Globus pallidus (tissue), 1 donor: Measurements from ENCODE around the gene AIF1L.

Source experiments
- DNase-seq: peaks from one replicate; pipeline ENCODE4 v3.0.0-alpha.2; 2015; ENCODE audit warnings: low spot score

Gene AIF1L

GRCh38 chr9:131096269-131097125 lies at the start of gene AIF1L:
Gene AIF1L (plus strand): TSS chr9:131096531. CDS start chr9:131096630, 99 bp downstream.
- peak; percentile 86 for DNase-seq

GRCh38 chr9:131046581-131047202 lies 49.6 kb upstream of the AIF1L start:
- DNase-seq = peak; percentile 51

- DNase-seq = no peak
These were observed 48.0 kb upstream of the AIF1L start for GRCh38 chr9:131048332-131048731.

GRCh38 chr9:131048820-131049219 lies 47.5 kb upstream of the AIF1L start:
- DNase-seq = no peak

- no peak for DNase-seq
These were observed 46.3 kb upstream of the AIF1L start for GRCh38 chr9:131049829-131050715.

GRCh38 chr9:131050831-131051230 lies 45.5 kb upstream of the AIF1L start:
- DNase-seq = no peak

GRCh38 chr9:131051592-131052517 lies 44.5 kb upstream of the AIF1L start:
- no peak for DNase-seq

- DNase-seq = peak; percentile 91
These were observed 42.4 kb upstream of the AIF1L start for GRCh38 chr9:131053896-131054295.

- DNase-seq = no peak
These were observed 39.4 kb upstream of the AIF1L start for GRCh38 chr9:131056781-131057506.

GRCh38 chr9:131060900-131061630 lies 35.3 kb upstream of the AIF1L start:
- no peak for DNase-seq

GRCh38 chr9:131062969-131063368 lies 33.4 kb upstream of the AIF1L start:
- DNase-seq = no peak

- no peak for DNase-seq
These were observed 30.7 kb upstream of the AIF1L start for GRCh38 chr9:131065599-131065998.

- no peak for DNase-seq
These were observed 28.7 kb upstream of the AIF1L start for GRCh38 chr9:131067625-131068024.

GRCh38 chr9:131068076-131068816 lies 28.1 kb upstream of the AIF1L start:
- no peak for DNase-seq

- DNase-seq = no peak
These were observed 26.6 kb upstream of the AIF1L start for GRCh38 chr9:131069699-131070098.

GRCh38 chr9:131072107-131072870 lies 24.0 kb upstream of the AIF1L start:
- DNase-seq = no peak

GRCh38 chr9:131072871-131073237 lies 23.5 kb upstream of the AIF1L start:
- no peak for DNase-seq
